Activated CD4-positive, alpha-beta T cell treated with anti-CD3 and anti-CD28 coated beads, Interleukin-2, amount 10 ng/mL, durations not matched to agents 7 days and 5 days (primary cell): ENCODE measurements around the gene SIPA1L3. TPM values are rescaled to one million over a fixed set of nuclear protein-coding genes. Genes with fewer than 3 reads are reported as not detected.

Experiments
- CTCF ChIA-PET: fragments of 350-600 bp; sonication (Branson Sonifier 250); formaldehyde crosslinking; loops from one replicate; lab custom pipeline; 2021; ENCODE audit warnings: antibody characterized with exemption; lab: Charles Lee
- POLR2A ChIA-PET: fragments of 350-600 bp; sonication (Branson Sonifier 250); formaldehyde crosslinking; loops from one replicate; lab custom pipeline; 2021; ENCODE audit warnings: antibody characterized with exemption; lab: Charles Lee
- DNase-seq: peaks from one replicate; pipeline ENCODE4 v3.0.0-alpha.2; 2020
- H3K27ac Mint-ChIP-seq: one replicate; pipeline ENCODE4 v1.8.0; 2021; ENCODE audit warnings: mild to moderate bottlenecking, moderate library complexity, mixed read lengths
- H3K27me3 Mint-ChIP-seq: one replicate; pipeline ENCODE4 v1.8.0; 2021; ENCODE audit warnings: mixed read lengths
- H3K36me3 Mint-ChIP-seq: one replicate; pipeline ENCODE4 v1.8.0; 2021; ENCODE audit warnings: low read depth, mixed read lengths
- H3K4me1 Mint-ChIP-seq: one replicate; pipeline ENCODE4 v1.8.0; 2021; ENCODE audit warnings: mixed read lengths
- H3K4me3 Mint-ChIP-seq: one replicate; pipeline ENCODE4 v1.8.0; 2021; ENCODE audit warnings: mild to moderate bottlenecking, moderate library complexity, mixed read lengths
- H3K9me3 Mint-ChIP-seq: one replicate; pipeline ENCODE4 v1.8.0; 2021; ENCODE audit warnings: mixed read lengths
- total RNA-seq, 2 experiments: library from RNA; stranded (reverse); gene quantifications; one replicate each; pipeline ENCODE4 v1.2.3, GENCODE V29; 2021

Gene SIPA1L3
- total RNA-seq, 2 experiments from 2014 or later: 17.1 to 25.0 TPM

- POLR2A ChIA-PET: no interaction called here
- H3K4me1 Mint-ChIP-seq: peaks cover 4% of the 10 kb centered on the region
These were observed 29.9 kb downstream of the SIPA1L3 start for GRCh38 chr19:37936886-37937285.

GRCh38 chr19:37938353-37938752, 31.3 kb downstream of the SIPA1L3 start:
- Mint-ChIP-seq H3K4me3 (no peak overlapping the region), H3K27me3 (no peaks in the 10 kb centered on the region), H3K9me3 (peaks cover 20% of the 10 kb centered on the region), H3K4me1 (peaks cover 1% of the 10 kb centered on the region), H3K27ac (no peak overlapping the region), H3K36me3 (peaks cover 3% of the 10 kb centered on the region)
- CTCF ChIA-PET: interaction anchor here (1.2 kb wide), 1 partner anchor 31 kb away, joined by 3 read pairs; the partner anchor contains the start of gene SIPA1L3
- DNase-seq: no peak
- POLR2A ChIA-PET: no interaction called here

More at GRCh38 chr19:37936886-37937285, 29.9 kb downstream of the SIPA1L3 start:
- H3K27me3 Mint-ChIP-seq: no peaks in the 10 kb centered on the region
- peaks cover 5% of the 10 kb centered on the region for H3K36me3 Mint-ChIP-seq
- CTCF ChIA-PET: interaction anchor here (1.2 kb wide), 1 partner anchor 29 kb away, joined by 3 read pairs; the partner anchor contains the start of gene SIPA1L3
- no peak for DNase-seq
- H3K4me3 Mint-ChIP-seq: no peak overlapping the region
- no peak overlapping the region for H3K27ac Mint-ChIP-seq
- H3K9me3 Mint-ChIP-seq: peaks cover 20% of the 10 kb centered on the region

- H3K27me3 Mint-ChIP-seq: no peaks in the 10 kb centered on the region
- H3K36me3 Mint-ChIP-seq: no peaks in the 10 kb centered on the region
- peaks cover 5% of the 10 kb centered on the region for H3K9me3 Mint-ChIP-seq
- H3K4me1 Mint-ChIP-seq: peaks cover 1% of the 10 kb centered on the region
- CTCF ChIA-PET: no interaction called here
- POLR2A ChIA-PET: no interaction called here
- DNase-seq: no peak
- no peak overlapping the region for H3K4me3 Mint-ChIP-seq
- no peak overlapping the region for H3K27ac Mint-ChIP-seq
These were observed 34.9 kb downstream of the SIPA1L3 start for GRCh38 chr19:37941782-37942515.

- Mint-ChIP-seq H3K27me3 (no peaks in the 10 kb centered on the region), H3K4me3 (no peak overlapping the region), H3K36me3 (no peaks in the 10 kb centered on the region), H3K4me1 (peaks cover 1% of the 10 kb centered on the region), H3K27ac (no peak overlapping the region), H3K9me3 (peaks cover 7% of the 10 kb centered on the region)
- POLR2A ChIA-PET: no interaction called here
- CTCF ChIA-PET: no interaction called here
- DNase-seq: no peak
These were observed 35.5 kb downstream of the SIPA1L3 start for GRCh38 chr19:37942516-37942902.

- H3K9me3 Mint-ChIP-seq: peaks cover 7% of the 10 kb centered on the region
- no peak for DNase-seq
- peaks cover 1% of the 10 kb centered on the region for H3K4me1 Mint-ChIP-seq
- H3K27me3 Mint-ChIP-seq: no peaks in the 10 kb centered on the region
- CTCF ChIA-PET: no interaction called here
- no peak overlapping the region for H3K27ac Mint-ChIP-seq
- POLR2A ChIA-PET: no interaction called here
- H3K4me3 Mint-ChIP-seq: no peak overlapping the region
- H3K36me3 Mint-ChIP-seq: no peaks in the 10 kb centered on the region
These were observed 36.5 kb downstream of the SIPA1L3 start for GRCh38 chr19:37943480-37943879.

GRCh38 chr19:37946132-37946531, 39.1 kb downstream of the SIPA1L3 start:
- no peak for DNase-seq
- Mint-ChIP-seq H3K27ac (no peak overlapping the region), H3K27me3 (no peaks in the 10 kb centered on the region), H3K4me3 (no peak overlapping the region), H3K36me3 (no peaks in the 10 kb centered on the region), H3K4me1 (no peaks in the 10 kb centered on the region), H3K9me3 (peaks cover 8% of the 10 kb centered on the region)
- ChIA-PET CTCF (no interaction called here), POLR2A (no interaction called here)

GRCh38 chr19:37947778-37948177, 40.8 kb downstream of the SIPA1L3 start:
- no peaks in the 10 kb centered on the region for H3K4me1 Mint-ChIP-seq
- no peaks in the 10 kb centered on the region for H3K27me3 Mint-ChIP-seq
- no peaks in the 10 kb centered on the region for H3K36me3 Mint-ChIP-seq

GRCh38 chr19:37948362-37948761, 41.4 kb downstream of the SIPA1L3 start:
- H3K27ac Mint-ChIP-seq: no peak overlapping the region
- peaks cover 11% of the 10 kb centered on the region for H3K9me3 Mint-ChIP-seq

More at GRCh38 chr19:37947778-37948177, 40.8 kb downstream of the SIPA1L3 start:
- Mint-ChIP-seq H3K4me3 (no peak overlapping the region), H3K27ac (no peak overlapping the region), H3K9me3 (peaks cover 11% of the 10 kb centered on the region)
- no peak for DNase-seq
- ChIA-PET POLR2A (no interaction called here), CTCF (no interaction called here)

GRCh38 chr19:37950471-37951175, 43.6 kb downstream of the SIPA1L3 start:
- Mint-ChIP-seq H3K4me1 (no peaks in the 10 kb centered on the region), H3K27ac (no peak overlapping the region), H3K9me3 (peaks cover 12% of the 10 kb centered on the region), H3K36me3 (no peaks in the 10 kb centered on the region), H3K4me3 (no peak overlapping the region), H3K27me3 (no peaks in the 10 kb centered on the region)
- ChIA-PET CTCF (interaction anchor here (1.4 kb wide), 1 partner anchor 39 kb away, joined by 3 read pairs; no protein-coding TSS in a partner anchor), POLR2A (no interaction called here)
- DNase-seq: no peak

More at GRCh38 chr19:37948362-37948761, 41.4 kb downstream of the SIPA1L3 start:
- Mint-ChIP-seq H3K36me3 (no peaks in the 10 kb centered on the region), H3K27me3 (no peaks in the 10 kb centered on the region), H3K4me3 (no peak overlapping the region), H3K4me1 (no peaks in the 10 kb centered on the region)
- POLR2A ChIA-PET: no interaction called here
- no peak for DNase-seq
- CTCF ChIA-PET: no interaction called here

GRCh38 chr19:37951816-37952210, 44.8 kb downstream of the SIPA1L3 start:
- Mint-ChIP-seq H3K36me3 (peaks cover 1% of the 10 kb centered on the region), H3K4me3 (no peak overlapping the region), H3K27me3 (no peaks in the 10 kb centered on the region), H3K9me3 (peaks cover 15% of the 10 kb centered on the region), H3K27ac (no peak overlapping the region), H3K4me1 (no peaks in the 10 kb centered on the region)
- ChIA-PET CTCF (interaction anchor here (0.8 to 0.9 kb wide), 2 partner anchors 133 to 162 kb away, joined by 3 read pairs; no protein-coding TSS in a partner anchor), POLR2A (no interaction called here)
- no peak for DNase-seq

- POLR2A ChIA-PET: no interaction called here
- Mint-ChIP-seq H3K9me3 (peaks cover 16% of the 10 kb centered on the region), H3K27me3 (no peaks in the 10 kb centered on the region), H3K4me1 (no peaks in the 10 kb centered on the region), H3K4me3 (no peak overlapping the region), H3K27ac (no peak overlapping the region), H3K36me3 (peaks cover 3% of the 10 kb centered on the region)
- CTCF ChIA-PET: interaction anchor here (1.4 kb wide), 1 partner anchor 21 kb away, joined by 3 read pairs; no protein-coding TSS in a partner anchor
- no peak for DNase-seq
These were observed 46.3 kb downstream of the SIPA1L3 start for GRCh38 chr19:37953171-37953917.

- ChIA-PET POLR2A (no interaction called here), CTCF (interaction anchor here (1.4 kb wide), 1 partner anchor 21 kb away, joined by 3 read pairs; no protein-coding TSS in a partner anchor)
- no peak for DNase-seq
- Mint-ChIP-seq H3K27ac (no peak overlapping the region), H3K4me3 (no peak overlapping the region), H3K9me3 (peaks cover 19% of the 10 kb centered on the region), H3K27me3 (no peaks in the 10 kb centered on the region), H3K36me3 (peaks cover 3% of the 10 kb centered on the region), H3K4me1 (no peaks in the 10 kb centered on the region)
These were observed 46.9 kb downstream of the SIPA1L3 start for GRCh38 chr19:37953918-37954303.
